HL-60/S4 (cell line): ENCODE measurements around the gene MZT2A.
"Not testable (repeated sequence)": the region's sequence is repeated elsewhere in the genome, so short reads cannot be mapped to it uniquely, and the experiment has no call there.

ENCODE experiments used
- in situ Hi-C: fragments of 300-500 bp; cut with MboI; formaldehyde crosslinking; loops from 2 replicates; pipeline ENCODE4 v1.14.3; 2022; ENCODE audit warnings: low sequenced_read_pairs

The MZT2A gene

DNA sequence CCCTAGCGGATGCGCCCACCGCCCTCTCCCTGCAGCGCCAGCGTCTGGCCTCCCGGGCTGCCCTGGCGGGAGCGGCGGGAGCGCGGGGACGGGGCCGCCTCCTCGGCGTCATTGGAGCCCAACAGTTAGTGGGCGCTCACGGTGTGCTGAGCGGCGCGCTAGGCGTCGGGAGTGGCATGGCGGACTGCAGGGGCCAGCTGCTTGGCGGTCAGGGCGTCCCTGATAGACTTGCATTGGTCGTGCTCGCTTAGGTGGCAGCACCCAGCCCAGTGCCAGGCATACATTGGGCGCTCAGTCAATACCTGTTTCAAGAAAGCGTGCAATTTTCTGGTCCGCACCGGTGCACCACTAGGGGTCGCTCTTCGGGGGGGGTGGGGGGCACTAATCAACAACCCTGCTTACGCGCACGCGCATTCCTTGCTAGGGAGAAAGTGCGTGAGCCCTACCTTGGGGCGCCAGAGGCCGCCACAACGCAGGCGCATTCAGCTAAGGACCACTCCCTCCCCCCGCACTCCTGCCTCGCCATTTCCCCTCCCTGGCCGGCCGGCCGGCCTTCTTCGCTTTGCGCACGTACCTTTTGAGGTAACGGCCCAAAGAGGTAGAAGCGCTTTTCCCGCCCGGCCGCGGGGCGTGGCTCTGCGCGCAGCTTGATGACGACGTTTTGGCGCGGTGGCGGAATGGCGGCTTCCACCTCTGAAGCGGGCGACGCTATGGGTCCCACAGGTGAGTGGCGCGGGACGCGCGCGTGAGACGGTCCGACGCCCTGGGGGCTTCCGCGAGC, 411 bp upstream of the MZT2A start:
- in situ Hi-C loops, result no loop called here

DNA sequence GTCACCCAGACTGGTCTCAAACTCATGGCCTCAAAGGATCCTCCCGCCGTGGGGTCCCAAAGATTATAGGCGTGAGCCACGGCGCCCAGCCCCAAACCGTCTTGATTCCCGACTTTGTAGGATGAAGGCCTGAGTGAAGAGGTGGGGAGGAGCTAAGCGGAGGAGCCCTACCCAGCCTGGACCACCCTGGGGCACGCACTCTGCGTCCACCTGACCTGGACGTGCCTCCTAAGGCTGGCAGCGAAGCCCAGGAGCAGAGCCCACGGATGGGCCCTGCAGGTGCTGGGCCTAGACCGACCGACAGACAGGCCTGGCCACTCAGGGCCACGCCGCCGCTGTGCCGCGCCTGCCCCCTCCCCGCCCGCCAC, 744 bp downstream of the MZT2A start:
- in situ Hi-C loops, result not testable (repeated sequence)

DNA sequence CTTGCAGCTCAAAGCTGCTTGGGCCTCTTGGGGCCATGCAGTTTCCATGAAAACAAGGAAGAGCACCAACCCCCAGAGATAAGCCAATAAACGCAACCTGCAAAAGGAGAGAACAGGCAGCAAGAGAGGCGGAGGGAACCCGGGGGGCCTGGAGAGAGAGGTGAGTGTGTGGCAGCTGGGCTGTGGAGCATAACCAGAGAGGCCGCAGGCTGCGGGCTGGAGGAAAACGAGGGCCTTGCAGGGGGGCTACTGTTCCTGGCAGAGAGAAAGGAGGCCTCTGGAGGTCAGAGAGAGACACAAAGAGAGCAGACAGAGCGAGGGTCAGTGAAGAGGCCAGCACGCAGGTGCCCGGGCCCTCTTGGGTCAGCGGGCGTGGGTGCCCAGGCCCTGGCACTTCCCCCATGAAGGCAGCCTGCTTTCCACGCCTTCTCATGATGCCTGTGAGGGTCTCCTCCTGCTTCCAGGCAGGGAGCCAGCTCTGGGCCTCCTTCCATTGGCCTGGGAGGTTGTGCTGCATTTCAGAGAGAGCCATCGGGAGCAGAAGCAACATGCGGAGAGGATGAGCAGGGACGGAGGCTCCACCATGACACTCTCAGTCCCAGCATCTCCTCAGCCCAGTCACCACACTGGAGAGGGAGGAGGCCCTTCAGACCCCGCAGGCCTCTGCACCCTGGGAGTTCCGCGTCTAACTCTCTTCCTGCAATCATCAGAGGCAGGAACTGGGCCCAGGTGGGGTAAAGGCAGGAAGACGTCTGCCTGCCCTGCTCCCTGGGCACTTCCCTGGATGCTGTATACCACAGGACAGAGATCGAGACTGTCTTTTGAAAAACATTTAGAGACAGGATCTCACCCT, 1.4 kb downstream of the MZT2A start:
- in situ Hi-C loops, result not testable (repeated sequence)

GRCh38 chr2:131488306-131489205, 3.6 kb downstream of the MZT2A start:
- in situ Hi-C loops, result no loop called here

DNA sequence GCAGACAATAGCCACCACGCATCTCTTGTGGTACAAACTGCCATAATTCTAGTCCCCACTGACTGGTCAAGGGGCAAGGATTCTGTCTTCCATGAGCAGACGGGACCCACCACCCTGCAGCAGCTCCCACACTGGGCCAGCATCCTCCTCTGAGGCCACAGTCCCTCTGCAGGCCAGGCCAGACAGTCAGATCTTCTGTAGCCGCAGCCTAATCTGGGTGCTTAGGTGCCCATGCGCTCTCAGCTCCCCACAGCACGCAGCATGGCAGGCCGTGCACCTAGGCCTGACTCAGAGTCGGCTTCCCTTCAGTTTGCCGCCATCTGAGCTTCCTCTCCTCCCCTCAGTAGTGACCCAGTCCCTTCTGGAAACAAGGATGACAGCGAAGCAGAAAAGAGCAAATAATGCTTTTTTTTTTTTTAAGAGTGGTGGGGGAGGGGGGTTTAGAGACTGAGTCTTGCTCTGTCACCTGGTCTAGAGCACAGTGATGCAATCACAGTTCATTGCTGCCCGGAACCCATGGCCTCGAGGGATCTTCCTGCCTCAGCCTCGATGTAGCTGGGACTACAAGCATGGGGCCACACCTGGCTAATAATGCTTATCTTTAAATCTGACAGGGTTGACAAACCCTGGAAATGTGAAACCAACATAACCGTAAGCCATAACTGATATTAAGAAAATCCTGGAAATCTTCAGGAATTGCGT, 5.8 kb downstream of the MZT2A start:
- in situ Hi-C loops, result not testable (repeated sequence)

- in situ Hi-C loops, result not testable (repeated sequence)
These were observed 7.2 kb downstream of the MZT2A start for GRCh38 chr2:131484906-131485460.

- in situ Hi-C loops, result not testable (repeated sequence)
These were observed 8.0 kb downstream of the MZT2A start for GRCh38 chr2:131483981-131484820.

GRCh38 chr2:131482506-131483155, 9.6 kb downstream of the MZT2A start:
- in situ Hi-C loops, result not testable (repeated sequence)

DNA sequence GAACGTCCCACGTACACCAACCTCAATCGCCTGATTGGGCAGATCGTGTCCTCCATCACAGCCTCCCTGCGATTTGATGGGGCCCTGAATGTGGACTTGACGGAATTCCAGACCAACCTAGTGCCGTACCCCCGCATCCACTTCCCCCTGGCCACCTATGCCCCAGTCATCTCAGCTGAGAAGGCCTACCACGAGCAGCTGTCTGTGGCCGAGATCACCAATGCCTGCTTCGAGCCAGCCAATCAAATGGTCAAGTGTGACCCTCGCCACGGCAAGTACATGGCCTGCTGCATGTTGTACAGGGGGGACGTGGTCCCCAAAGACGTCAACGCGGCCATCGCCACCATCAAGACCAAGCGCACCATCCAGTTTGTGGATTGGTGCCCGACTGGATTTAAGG, 11.8 kb downstream of the MZT2A start:
- in situ Hi-C loops, result not testable (repeated sequence)

GRCh38 chr2:131478850-131479461, 13.2 kb downstream of the MZT2A start:
- in situ Hi-C loops, result not testable (repeated sequence)

- in situ Hi-C loops, result not testable (repeated sequence)
These were observed 13.9 kb downstream of the MZT2A start for GRCh38 chr2:131478074-131478849.

DNA sequence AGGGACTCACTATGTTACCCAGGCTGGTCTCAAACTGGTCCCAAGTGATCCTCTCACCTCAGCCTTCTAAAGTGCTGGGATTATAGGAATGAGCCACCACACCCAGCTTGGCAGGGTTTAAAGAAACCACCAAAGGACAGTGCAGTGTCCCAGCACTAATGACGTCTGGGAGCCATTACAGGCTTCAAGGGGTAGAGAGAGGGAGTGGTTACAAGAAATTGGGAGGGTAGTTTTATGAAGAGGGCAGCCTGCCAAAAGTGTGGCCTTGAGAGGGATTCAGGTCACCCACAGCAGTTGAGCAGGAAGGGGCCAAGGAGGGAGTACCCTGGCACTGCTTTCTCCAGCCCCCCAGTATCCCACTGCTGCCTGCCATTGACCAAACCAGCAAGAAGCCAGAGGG, 15.0 kb downstream of the MZT2A start:
- in situ Hi-C loops, result not testable (repeated sequence)

- in situ Hi-C loops, result not testable (repeated sequence)
These were observed 15.8 kb downstream of the MZT2A start for GRCh38 chr2:131476363-131476762.

DNA sequence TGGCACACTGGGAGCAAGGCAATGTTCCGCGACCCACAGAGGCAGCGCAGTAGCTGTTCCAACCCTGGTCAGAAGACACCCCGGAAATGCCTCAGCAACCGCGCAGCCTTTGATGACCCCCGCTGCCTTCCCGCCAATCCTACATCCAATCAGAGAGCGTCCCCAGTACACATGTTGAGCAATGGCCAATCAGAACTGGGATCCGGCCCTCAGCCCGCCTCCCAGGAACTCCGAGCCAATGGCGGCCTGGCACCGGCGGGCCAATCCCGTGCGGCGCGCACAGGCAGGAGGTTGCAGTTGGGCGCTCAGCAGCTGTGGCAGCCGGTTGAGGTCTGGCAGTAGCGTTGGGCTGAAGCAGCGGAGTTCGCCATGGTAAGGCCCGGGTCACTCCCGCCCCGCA, 16.4 kb downstream of the MZT2A start, which contains the start of gene TUBA3D:
TSS of gene TUBA3D (plus strand) at position 289 of the 400 bp plus-strand sequence. CDS start at position 370, 81 bp downstream.
- in situ Hi-C loops, result no loop called here

DNA sequence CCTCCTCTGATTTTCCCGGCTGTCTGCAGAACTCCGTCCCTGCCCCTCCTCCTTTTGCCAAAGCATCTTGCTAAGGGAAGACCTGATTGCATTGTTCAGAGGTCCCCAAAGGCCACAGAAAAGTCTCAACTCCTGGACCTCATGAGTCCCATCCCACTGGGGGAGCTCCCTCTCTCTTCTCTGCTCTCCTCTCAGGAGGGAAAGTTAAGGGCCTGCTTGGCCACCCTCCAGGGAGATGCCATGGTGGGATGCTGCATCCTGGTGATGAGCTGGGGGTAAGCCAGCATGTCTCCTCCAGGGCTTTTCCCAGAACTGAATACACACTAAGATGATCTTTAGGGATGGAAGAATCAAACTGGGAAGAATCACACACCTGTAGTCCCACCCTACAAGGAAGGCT, 18.9 kb downstream of the MZT2A start:
- in situ Hi-C loops, result not testable (repeated sequence)

GRCh38 chr2:131471624-131472023, 20.6 kb downstream of the MZT2A start:
- in situ Hi-C loops, result not testable (repeated sequence)

DNA sequence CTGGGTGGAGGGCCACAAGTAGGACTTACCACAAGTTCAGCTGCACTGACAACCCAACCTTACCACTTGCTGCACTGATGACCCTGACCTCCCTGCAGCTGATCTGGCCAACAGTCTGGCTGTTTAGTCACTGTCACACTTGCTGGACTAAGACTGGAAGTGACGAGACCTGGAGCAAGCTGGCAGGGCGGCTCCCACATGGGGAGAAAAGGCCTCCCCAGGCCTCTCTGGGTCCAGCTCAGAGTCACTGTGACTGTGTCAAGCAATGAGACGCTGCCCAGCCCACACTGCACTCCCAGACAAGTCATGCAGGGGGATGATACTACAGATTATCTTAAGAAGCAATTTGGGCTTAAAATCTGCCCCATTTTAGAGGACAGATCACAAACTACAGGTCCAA, 21.3 kb downstream of the MZT2A start:
- in situ Hi-C loops, result not testable (repeated sequence)
